ENCODE measurements around the gene RANBP10. TPM values are rescaled to one million over a fixed set of nuclear protein-coding genes. Genes with fewer than 3 reads are reported as not detected.

The RANBP10 gene
- polyA plus RNA-seq, 2 of the 4 experiments (the other 2 are of a cell fraction): 7.5 to 9.8 TPM

- no peak overlapping the region for H3K4me2 ChIP-seq
- TF ChIP-seq PBX3 (IDR thresholded peaks at IDR 0.05): no peak
- TF ChIP-seq EP300 (IDR thresholded peaks at IDR 0.05): no peak
- no peak for TF ChIP-seq MYC (IDR thresholded peaks at IDR 0.05; ENCODE audit: borderline replicate concordance, low read length)
- TF ChIP-seq EHF (CRISPR knock-in tag; IDR thresholded peaks at IDR 0.05): no peak
- TF ChIP-seq SMC3 (IDR thresholded peaks at IDR 0.05): no peak
- no peak for TF ChIP-seq CEBPB (IDR thresholded peaks at IDR 0.05)
- TF ChIP-seq REST (IDR thresholded peaks at IDR 0.05): no peak
- no peak for TF ChIP-seq USF2 (IDR thresholded peaks at IDR 0.05)
- TF ChIP-seq RNF2 (IDR thresholded peaks at IDR 0.05; ENCODE audit: borderline replicate concordance, low read depth): no peak
- TF ChIP-seq ZC3H11A (IDR thresholded peaks at IDR 0.05): no peak
- TF ChIP-seq RAD21 (conservative IDR thresholded peaks at IDR 0.05 in 1 of 2, IDR thresholded peaks at IDR 0.05 in 1 of 2): no peak
- TF ChIP-seq POLR2A (IDR thresholded peaks at IDR 0.05; ENCODE audit: low read length): no peak
- TF ChIP-seq NFE2L2 (conservative IDR thresholded peaks at IDR 0.05; ENCODE audit: low read length): no peak
- no peak for TF ChIP-seq FOSL2 (IDR thresholded peaks at IDR 0.05)
- no peak for TF ChIP-seq FOSL2 (CRISPR knock-in tag; IDR thresholded peaks at IDR 0.05)
- no peak for TF ChIP-seq JUNB (IDR thresholded peaks at IDR 0.05)
- TF ChIP-seq NR3C1 (IDR thresholded peaks at IDR 0.05): no peak
- TF ChIP-seq POLR2AphosphoS2 (conservative IDR thresholded peaks at IDR 0.05; ENCODE audit: low read length): no peak
- TF ChIP-seq HES2 (IDR thresholded peaks at IDR 0.05): no peak
- H3K4me1 ChIP-seq: no peaks in the 10 kb centered on the region
- CTCF ChIA-PET: interaction anchor here (1.8 kb wide), 2 partner anchors 46 to 107 kb away, joined by 3 to 5 read pairs; no protein-coding TSS in a partner anchor
- WGBS (ENCODE audit: missing lambda C conversion rate): 94% methylated on average over 1 of the region's 1 CpG
- FAIRE-seq (no peak), ATAC-seq (no peak), DNase-seq (ENCODE audit: low read depth in 1 of 2, low spot score in 1 of 2) (no peak)
- H3K27ac ChIP-seq: no peak overlapping the region
- POLR2A ChIA-PET: no interaction called here
- H3K9me3 ChIP-seq: no peaks in the 10 kb centered on the region
- H3K4me3 ChIP-seq: no peak overlapping the region
These were observed 97.3 kb downstream of the RANBP10 start for GRCh38 chr16:67709050-67709449.

- 96% methylated on average over 2 of the region's 2 CpGs for WGBS (ENCODE audit: missing lambda C conversion rate)
- H3K4me2 ChIP-seq: no peak overlapping the region
- FAIRE-seq: no peak
- ChIA-PET POLR2A (no interaction called here), CTCF (interaction anchor here (0.9 to 1.8 kb wide), 2 partner anchors 40 to 108 kb away, joined by 3 to 5 read pairs; no protein-coding TSS in a partner anchor)
- H3K4me3 ChIP-seq: no peak overlapping the region
- no peak overlapping the region for H3K27ac ChIP-seq
- no peak for ATAC-seq
- H3K4me1 ChIP-seq: no peaks in the 10 kb centered on the region
- no peaks in the 10 kb centered on the region for H3K9me3 ChIP-seq
- no peak for DNase-seq (ENCODE audit: low read depth in 1 of 2, low spot score in 1 of 2)
- no peak for TF ChIP-seq EP300 (IDR thresholded peaks at IDR 0.05)
- no peak for TF ChIP-seq JUNB (IDR thresholded peaks at IDR 0.05)
- TF ChIP-seq BCL3 (IDR thresholded peaks at IDR 0.05): no peak
- no peak for TF ChIP-seq MYC (IDR thresholded peaks at IDR 0.05; ENCODE audit: borderline replicate concordance, low read length)
- TF ChIP-seq TP53 (CRISPR knock-in tag; IDR thresholded peaks at IDR 0.05): no peak
- no peak for TF ChIP-seq CEBPB (IDR thresholded peaks at IDR 0.05)
- TF ChIP-seq ZNF302 (CRISPR knock-in tag; IDR thresholded peaks at IDR 0.05): no peak
- no peak for TF ChIP-seq CHD2 (IDR thresholded peaks at IDR 0.05; ENCODE audit: low read length, partially characterized antibody)
- TF ChIP-seq RNF2 (IDR thresholded peaks at IDR 0.05; ENCODE audit: borderline replicate concordance, low read depth): no peak
- TF ChIP-seq HDAC2 (IDR thresholded peaks at IDR 0.05): no peak
- no peak for TF ChIP-seq HMGXB4 (CRISPR knock-in tag; IDR thresholded peaks at IDR 0.05; ENCODE audit: borderline replicate concordance)
- TF ChIP-seq HES2 (IDR thresholded peaks at IDR 0.05): no peak
- no peak for TF ChIP-seq MAX (IDR thresholded peaks at IDR 0.05)
- TF ChIP-seq RAD21 (conservative IDR thresholded peaks at IDR 0.05 in 1 of 2, IDR thresholded peaks at IDR 0.05 in 1 of 2): no peak
- no peak for TF ChIP-seq ELK1 (IDR thresholded peaks at IDR 0.05; ENCODE audit: low read depth, low read length)
- no peak for TF ChIP-seq TFCP2L1 (CRISPR knock-in tag; IDR thresholded peaks at IDR 0.05)
These were observed 98.0 kb downstream of the RANBP10 start for GRCh38 chr16:67708368-67708771.

Data from A549 (cell line).